ENCODE results near the gene S100A16.
A peak's percentile ranks its signal among the peaks of the same experiment; 100 is the strongest.

Gene S100A16

DNA sequence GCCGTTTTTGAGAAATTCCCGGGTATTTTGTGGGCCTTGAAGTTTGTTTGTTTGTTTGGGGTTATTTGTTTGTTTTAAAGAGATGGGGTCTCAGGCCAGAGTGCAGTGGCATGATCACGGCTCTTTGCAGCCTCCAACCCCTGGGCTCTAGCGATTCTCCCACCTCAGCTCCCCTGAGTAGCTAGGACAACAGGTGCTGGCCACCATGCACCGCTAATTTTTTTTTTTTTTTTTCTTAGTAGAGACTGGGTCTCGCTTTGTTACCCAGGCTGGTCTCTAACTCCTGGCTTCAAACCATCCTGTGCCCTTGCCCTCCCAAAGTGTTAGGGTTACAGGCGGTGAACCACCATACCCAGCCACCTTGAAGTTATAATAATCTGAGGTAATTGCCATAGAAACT is 22.9 kb upstream of the S100A16 start:
- DNase-seq, result no peak

DNA sequence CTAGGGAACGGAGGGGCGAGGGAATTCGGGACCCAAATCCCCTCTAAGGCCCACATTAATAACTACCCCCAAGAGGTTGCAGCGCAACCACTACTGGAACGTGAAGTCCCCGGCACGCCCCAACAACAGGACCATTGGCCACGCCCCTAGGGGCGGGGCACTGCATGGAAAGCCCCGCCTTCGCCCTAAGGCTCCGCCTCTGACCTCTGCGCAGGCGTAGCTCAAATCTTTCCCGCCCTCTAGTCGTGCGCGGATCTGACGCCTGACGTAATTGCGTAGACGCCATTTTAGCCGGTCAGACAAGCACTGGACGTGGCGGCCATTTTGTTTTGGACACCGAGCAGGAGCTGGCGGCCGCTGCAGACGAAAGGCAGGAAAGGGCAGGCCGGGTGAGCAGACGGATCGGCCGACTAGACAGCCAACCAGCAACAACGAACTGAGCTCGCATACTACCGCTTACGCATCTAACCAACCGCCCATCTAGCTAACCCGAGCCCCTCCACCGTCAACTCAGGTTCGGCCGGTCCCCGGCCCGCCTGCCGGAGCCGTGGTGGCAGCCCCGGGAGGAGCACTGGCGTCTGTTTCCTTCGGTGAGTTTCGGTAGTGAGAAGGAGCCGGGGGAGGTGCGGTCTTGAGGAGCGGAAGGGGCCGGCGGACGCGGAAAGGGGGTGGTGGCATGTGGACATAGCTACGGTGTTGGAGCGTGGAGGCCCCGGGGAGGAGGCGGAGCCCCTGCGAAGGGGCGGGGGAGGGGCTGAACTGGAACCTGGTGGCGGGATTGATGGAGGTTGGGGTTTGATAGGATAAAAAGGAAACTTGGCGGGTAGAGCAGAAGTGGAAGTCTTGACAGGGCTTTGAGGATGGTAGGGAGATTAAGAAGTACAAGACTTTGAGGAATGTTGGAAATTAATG is 21.1 kb upstream of the S100A16 start, which contains the start of gene CHTOP:
Gene CHTOP (plus strand): TSS at position 313 of the 912 bp plus-strand sequence. CDS start 2,523 bp downstream, outside the sequence.
- peak; percentile 90 for DNase-seq

DNA sequence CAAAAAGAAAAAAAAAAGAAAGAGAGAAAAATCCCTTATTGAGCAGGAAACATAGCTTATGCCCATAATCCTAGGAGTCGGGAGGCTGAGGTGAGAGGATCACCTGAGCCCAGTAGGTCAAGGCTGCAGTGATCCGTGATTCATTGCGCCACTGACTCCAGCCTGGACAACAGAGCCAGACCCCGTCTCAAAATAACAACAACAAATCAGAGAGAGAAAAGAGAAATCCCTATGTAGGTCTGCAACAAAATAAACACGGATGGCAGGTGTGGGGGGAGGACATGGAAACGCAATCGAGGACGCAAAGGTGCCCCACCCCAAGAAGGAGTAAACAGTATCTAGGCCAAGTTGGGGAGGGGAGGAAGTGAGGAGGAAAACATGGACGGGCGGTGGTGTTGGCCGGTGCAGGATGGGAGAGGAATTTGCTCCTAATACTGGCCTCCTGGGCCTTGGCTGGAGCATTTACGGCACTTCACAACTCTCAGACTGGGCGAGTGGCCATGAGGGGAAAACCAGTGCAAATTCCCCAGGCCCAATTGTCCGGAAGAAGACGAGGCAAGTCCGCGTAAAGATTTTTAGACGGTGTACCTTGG is 20.3 kb upstream of the S100A16 start:
- DNase-seq, result no peak

DNA sequence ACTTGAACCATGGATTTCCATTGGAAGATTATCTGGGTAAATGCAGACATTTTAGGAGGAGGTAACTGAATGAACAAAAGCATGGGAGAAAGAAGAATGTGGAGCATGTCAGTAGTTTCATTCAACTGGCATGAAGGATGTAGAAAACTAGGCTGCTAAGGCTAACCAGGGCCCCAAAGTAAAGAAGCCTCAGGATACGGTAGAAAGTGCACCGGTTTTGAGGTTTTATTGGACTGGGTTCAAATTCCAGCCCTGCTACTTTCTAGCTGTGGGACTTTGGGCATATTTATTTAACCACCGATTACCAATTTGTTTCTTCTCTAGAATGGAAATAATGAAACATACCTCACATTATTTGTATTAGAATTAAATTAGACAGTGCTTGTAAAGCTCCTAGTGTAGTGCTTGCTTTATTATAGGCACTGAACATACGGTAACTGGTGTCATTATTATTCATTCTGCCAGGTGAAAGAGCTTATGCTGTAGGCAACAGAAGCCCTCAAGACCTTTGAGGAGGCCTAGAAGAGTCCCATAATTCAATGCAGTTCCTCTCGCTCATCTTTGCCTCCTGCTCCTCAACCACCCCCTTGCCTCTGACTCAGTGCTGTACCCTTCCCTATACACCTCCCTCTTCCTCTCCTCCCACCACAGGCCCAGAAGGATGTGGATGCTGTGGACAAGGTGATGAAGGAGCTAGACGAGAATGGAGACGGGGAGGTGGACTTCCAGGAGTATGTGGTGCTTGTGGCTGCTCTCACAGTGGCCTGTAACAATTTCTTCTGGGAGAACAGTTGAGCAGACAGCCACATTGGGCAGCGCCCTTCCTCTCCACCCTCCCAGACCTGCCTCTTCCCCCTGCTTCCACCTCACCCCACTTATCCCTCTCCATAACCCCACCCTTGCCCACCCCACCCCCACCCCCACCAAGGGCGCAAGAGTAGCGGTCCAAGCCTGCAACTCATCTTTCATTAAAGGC is 18.4 kb upstream of the S100A16 start:
- no peak for DNase-seq

DNA sequence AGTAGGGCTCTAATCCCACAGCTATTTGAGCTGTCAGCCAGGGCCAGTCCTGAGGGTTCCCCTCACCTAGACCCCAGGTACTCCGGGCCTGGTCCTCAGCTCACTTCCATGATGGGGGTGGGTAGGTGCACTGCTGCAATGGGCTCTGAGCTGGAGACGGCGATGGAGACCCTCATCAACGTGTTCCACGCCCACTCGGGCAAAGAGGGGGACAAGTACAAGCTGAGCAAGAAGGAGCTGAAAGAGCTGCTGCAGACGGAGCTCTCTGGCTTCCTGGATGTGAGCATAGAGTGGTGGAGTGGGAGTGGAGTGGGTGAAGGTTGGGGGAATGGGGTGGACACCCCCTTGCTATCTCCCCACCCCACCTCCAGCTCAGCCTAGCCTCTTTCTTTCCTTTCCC is 17.4 kb upstream of the S100A16 start:
- no peak for DNase-seq

DNA sequence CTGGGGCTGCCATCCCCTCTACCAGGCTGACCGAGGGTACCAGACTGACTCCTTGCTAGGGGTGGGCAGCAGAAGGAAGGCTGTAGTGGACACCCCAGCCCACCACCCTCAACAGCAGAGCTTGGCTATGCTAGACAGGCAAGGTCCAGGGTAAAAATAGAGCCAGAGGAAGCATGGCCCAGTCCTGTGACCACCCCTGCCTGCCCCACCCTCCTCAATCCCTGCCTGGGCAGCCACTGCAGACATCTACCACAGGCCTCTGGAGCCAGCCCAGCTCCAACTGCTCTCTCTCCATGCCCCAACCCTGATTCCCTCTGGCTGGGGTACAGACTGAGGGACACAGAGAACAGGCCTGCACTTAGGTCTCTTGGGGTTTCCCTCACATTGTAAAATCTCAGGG is 17.0 kb upstream of the S100A16 start:
- no peak for DNase-seq

DNA sequence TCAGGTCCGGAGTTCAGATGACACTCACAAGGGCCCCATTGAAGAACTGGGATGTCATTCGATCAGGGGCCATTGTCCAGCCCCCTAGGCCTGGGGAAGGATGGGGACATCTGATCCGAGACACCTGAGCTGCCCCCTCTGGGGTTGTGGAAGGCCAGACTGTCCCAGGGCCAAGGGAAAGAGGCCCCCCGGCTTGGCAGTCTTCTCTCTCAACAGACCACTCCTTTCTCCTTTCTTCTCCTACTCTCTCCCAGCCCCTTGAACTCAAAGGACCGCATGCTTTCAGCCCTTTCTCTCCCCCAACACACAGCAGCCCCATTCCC is 16.4 kb upstream of the S100A16 start:
- DNase-seq, result no peak

DNA sequence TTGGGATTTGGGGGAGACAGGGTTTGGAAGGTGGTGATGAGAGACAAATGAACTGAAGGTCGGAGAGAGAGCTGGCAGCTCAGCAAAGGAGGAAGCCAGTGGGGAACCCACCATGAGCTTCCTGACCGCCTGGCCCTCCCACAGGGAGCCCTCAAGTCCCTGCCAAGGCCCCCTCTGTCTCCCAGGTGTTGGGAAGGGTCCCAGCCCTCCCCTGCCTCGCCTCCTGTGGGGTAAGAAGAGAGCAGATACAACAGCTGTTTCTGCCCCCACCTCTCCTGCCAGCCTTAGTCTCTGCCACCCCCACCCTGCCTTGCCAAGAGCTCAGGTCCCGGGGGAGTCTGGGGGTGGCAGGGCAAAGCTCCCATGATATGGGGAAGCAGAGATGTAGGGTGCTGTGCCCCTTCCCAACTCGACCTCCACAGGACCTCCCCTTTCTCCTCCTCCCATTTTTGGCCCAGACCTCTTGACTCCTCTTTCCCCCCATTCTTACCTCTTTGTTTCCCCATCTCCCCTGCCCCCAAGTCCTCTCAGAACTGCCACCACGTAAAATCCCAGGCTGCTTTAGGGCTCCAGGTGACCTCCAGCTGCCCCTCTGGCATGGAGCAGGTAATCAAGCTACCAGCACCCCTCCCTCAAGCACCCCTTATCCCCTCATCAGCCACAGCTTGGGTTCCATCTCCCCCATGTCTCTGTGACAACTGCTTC is 15.9 kb upstream of the S100A16 start:
- no peak for DNase-seq

DNA sequence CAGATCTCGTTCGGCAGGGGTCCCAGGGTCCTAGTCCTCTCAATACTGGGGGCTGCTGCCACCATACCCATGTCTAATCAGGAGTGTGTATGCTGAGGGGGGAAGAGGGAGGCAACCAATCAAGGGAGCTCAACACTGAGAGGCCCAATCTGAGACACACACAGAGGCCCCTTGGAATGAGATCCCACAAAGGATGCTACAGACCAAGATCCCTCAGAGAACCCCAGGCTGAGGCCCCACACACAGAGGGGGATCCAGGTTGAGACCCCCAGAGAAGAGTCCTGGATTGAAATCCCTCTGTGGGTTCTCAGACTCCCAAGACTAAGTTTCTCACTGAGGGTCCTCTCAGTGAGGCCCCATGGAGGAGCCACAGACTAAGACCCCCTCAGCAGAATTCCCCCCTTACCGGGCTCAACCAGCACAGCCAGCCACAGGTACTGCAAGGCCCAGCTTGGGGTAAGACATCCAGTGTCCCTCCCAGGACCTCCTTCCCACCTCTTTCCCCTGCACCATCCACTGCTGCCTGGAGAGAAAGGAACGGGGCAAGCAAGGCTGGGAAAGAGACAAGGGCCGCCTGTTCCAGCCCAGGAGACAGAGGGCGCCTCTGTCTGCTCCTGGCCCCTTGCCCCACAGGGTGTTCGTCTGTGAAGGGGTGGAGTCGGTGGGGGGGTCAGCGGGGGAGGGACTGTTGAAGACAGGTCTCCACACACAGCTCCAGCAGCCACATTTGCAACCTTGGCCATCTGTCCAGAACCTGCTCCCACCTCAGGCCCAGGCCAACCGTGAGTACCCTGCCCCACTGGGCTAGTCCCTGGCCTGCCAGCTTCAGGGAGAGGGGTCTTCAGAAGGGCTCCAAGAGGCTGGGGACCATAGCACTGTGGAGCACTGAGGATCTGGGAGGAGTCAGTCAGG is 15.0 kb upstream of the S100A16 start, which contains the start of gene S100A1:
Gene S100A1 (plus strand): TSS at position 720 of the 912 bp plus-strand sequence. CDS start 2,088 bp downstream, outside the sequence.
- DNase-seq, result no peak

DNA sequence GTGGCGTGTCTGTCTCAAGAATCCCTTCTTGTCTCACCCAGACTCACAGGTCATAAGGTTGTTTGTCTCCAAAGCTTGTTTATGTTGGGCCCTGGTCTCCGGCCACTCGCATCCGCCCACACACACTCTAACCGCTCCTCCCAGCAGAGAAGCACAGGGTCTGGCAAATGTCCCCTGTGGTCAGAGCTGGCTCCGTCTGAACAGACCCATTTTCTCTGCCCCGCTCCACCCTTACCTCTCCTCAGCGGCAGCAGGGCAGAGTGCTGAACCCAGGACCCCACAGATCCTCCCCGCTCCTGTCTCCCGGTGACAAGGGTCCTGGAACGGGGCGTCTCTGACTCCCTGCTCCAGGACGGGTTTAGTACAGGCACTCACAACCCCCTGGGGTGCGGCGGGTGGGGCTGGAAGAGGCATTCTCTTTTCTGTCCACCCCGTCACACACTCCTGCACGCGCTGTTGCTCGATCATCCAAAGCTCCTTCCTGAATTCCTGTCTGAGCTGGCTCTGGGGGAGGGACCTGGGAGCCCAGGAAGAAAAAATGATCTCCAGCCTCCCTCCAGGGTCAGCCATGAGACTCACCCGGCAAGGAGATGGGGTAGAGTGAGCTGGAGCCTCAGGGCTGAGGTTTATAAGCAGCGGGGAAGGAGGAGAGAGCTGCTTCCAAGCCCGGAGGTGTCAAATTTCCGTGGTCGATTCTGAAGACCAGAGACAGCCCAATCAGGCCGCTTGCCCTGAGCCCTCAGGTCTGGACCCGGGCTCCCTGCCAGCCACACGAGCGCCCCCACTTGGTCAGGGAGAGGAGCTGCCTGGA is 14.2 kb upstream of the S100A16 start, which contains the start of gene S100A13:
Gene S100A13 (minus strand): TSS at position 602 of the 811 bp plus-strand sequence. CDS start 1,033 bp downstream, outside the sequence.
- peak; percentile 89 for DNase-seq

DNA sequence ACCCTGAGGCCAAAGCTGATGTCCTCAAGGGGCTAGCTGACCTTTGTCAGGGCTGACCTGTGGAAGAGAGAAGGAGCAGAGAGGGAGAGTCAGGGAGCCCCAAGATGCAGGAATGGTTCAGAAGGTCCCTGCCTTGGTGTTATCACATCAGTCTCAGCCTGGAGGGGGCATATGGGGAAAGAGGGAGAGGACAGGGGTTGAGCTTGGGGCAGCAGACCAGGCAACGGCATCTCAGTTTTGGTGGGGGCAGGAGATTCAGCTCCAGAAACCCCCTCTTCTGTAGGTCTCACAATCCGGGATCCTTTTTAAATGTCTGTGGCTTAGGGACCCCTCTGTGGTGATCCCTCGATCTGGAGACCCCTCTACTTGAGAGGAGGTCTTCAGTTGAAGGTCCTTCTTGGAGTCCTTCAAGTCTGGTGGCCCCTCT is 13.6 kb upstream of the S100A16 start:
- no peak for DNase-seq

DNA sequence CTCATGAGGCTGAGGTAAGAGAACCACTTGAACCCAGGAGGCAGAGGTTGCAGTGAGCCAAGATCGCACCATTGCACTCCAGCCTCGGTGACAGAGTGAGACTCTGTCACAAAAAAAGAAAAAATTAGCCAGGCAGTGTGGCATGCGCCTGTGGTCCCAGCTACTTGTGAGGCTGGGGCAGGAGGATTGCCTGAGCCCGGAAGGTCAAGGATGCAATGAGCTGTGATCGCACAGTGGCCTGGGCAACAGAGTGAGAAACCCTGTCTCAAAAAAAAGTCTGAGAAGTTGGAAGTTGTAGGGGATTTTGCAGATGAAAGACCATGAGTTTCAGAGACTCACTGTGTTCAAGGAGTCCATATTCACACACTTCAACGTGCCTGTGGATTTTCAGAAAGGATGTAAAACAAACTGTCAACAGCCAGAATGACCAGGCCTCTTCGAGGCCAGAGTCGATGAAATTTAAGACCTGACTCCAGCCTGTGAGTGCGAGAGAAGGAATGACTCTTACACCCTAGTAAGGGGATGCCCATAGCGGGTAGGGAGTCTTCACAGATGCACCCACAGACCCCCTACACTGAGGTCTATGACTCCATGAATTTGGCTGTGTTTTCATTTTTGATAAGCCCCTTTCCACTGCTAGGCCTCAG is 12.2 kb upstream of the S100A16 start:
- DNase-seq, result no peak

DNA sequence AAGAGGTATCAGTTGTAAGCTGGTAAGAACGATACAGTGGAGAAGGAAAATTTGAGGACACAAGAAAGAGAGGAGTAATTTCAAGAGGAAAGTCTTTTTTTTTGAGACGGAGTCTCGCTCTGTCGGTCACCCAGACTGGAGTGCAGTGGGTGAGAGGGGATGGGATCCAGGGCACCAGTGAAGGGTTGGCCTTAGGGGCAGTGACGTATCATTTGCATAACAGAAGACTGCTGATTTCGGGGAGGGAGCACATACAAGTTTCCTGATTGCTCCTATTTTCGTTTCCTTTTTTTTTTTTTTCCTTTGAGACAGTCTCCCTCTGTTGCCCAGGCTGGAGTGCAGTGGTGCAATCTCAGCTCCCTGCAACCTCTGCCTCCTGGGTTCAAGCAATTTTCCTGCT is 10.2 kb upstream of the S100A16 start:
- no peak for DNase-seq

DNA sequence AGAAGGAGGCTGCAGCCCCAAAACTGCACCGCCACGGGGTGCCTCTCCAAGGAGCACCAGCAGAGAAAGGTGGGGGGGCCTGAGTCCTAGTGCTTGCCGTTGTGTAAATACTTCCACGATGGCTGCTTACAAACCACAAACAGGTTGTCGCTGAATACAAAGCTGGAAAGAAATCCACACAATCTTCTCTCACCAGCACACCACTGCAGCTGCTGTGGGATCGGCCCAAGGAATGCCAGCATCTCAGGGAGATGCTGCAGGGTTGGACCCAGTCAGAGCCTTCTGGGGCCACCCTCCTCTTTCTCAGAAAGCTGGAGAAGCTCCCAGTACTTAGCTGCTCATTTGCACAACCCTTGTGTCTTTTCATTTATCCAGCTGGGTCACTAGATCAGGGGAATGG is 6.2 kb upstream of the S100A16 start:
- no peak for DNase-seq

DNA sequence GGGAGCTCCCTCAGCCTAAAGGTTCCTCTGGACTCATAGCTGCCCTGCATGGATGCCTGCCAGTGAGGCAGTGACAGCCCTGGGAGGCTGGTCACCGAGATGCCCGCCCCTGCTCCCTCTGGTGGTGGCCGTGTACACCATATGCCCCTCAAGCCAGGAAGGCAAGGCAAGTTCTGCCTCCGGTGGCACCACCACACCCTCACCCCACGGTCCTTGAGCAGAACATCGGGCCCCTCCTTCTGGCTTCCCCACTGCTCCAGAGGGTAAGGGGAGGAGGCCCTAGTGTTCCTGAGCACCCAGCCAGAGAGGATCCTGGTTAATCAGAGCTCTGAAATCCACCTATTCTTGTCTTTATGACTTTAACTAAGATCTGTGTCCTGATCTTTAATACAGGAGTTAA is 4.7 kb upstream of the S100A16 start:
- DNase-seq, result no peak

DNA sequence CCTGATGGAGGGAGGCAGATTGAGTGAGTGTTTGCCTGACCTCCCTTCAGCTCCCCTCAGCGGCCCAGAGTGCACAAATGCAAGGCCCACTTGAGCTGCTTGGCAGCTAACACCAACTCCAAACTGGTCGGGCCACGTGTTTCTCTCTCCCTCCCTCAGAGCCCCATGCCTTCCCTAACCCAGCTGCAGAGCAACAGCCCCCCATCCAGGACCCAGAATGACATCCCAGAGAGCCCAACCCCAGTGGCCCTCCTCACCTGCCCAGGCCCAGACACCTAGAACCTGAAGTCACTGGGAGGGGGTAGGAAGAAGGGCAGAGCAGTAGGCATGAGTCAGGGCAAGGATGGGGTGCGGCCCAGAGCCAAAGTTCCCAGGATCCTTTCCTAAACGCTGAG is 4.0 kb upstream of the S100A16 start:
- no peak for DNase-seq

DNA sequence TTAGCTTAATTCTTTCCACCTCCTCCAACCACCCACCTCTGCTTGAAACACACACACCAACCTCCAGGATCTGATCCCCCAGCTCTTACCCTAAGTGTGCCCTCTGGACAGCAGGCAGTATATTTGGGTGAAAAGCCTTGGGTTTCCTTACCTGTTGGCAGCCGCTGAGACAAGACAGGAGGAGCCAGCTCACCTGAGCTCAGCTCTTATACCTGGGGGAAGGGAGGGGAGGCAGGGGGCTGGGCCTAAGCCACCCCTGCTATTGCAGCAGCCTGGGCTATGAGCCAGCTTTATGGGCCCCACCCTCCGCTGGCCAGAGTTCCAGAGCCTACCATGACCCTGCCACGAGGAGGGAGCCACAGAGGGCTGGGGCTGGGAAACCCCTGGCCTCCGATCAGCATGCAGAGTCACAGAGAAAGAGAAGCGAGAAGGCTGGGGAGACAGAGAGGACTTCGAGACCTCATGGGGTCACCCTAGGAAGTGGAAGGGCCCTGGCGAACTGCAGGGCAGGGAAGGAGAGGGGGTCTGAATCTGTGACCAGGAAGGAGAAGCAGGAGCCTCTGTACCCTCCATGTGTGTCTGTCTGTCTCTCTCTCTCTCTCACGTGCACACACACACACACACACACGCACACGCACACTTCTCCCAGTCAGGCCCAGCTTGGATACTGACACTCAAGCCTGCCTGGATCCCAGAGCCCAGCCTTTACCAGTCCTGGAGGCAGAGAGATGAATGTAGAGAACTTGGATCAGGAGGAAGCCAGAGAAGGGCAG is 3.4 kb upstream of the S100A16 start, which contains the start of gene S100A14:
Gene S100A14 (minus strand): TSS at position 182 of the 773 bp plus-strand sequence. CDS start 467 bp downstream, outside the sequence.
- peak; percentile 39 for DNase-seq

DNA sequence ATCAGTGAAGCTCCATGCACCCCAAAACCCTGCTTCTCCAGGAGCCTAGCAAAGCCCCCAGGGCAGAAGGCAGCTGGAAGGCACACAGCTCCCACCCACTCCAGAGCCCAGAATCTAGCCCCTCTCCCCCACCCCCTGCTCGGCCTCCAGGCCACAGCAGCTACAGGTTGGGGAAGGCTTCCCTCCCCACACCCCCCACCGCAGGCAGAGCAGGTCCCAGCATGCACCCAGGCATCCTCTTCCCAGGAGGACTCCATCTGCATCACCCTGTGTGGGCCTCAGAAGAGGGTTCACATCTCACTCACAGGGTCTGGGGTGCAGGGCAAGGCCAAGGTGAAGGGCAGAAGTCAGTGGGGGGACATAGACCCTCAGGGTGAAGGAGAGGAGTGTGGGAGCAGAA is 2.5 kb upstream of the S100A16 start:
- DNase-seq, result no peak

DNA sequence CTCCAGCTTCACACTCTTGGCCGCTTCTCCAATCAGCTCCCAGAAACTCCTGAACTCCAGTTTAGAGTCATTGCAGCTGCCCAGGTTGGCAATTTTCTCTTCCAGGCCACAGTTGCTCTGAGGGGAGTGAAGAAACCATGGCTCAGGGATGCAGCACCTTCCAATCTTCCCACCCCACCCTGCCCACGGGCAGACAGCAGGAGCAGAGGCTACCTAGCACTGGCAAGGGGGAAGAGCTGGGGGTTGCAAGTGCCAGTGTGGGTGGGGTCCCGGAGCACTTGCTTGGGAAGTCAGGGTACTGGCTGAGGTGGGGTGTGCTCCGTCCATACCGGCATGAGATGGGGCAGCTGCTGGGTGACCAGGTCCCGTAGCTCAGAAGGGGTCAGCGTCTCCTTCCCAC is 2.0 kb upstream of the S100A16 start:
- DNase-seq, result no peak
